Vagina (tissue), 2 donors: ENCODE results near the gene ALDH3A1. TPM values are rescaled to one million over a fixed set of nuclear protein-coding genes. Genes with fewer than 3 reads are reported as not detected.
A peak's percentile ranks its signal among the peaks of the same experiment; 100 is the strongest.

Experiments used
- DNase-seq, 2 donors: peaks; one replicate each; pipeline ENCODE4 v3.0.0-alpha.2; 2017; ENCODE audit errors: extremely low spot score in 2 of 2
- H3K27ac ChIP-seq: fragments of 200-600 bp; sonication (generic); one replicate; pipeline ENCODE4 v1.5.1; 2019
- H3K27me3 ChIP-seq: fragments of 200-600 bp; sonication (generic); one replicate; pipeline ENCODE4 v1.5.1; 2019
- H3K36me3 ChIP-seq, 2 donors: fragments of 200-600 bp; sonication (generic); one replicate each; pipeline ENCODE4 v1.5.1; 2017 to 2019
- H3K4me1 ChIP-seq: fragments of 200-600 bp; sonication (generic); one replicate; pipeline ENCODE4 v1.5.1; 2019
- H3K4me3 ChIP-seq, 2 donors: fragments of 200-600 bp; sonication (generic); 1 replicate in 1 of 2; 2 replicates in 1 of 2; pipeline ENCODE4 v1.5.1; 2016 to 2019
- H3K9me3 ChIP-seq: fragments of 200-600 bp; sonication (generic); one replicate; pipeline ENCODE4 v1.5.1; 2019
- POLR2A ChIP-seq, 2 donors: fragments of 450-650 bp; IDR thresholded peaks; one replicate each; pipeline ENCODE4 v1.6.1; 2017; ENCODE audit warnings: antibody characterized with exemption in 2 of 2, mild to moderate bottlenecking in 2 of 2, moderate library complexity in 2 of 2
- POLR2AphosphoS5 ChIP-seq, 2 donors: sonication (generic); formaldehyde crosslinking; IDR thresholded peaks; one replicate each; pipeline ENCODE4 v1.9.0; 2017; ENCODE audit warnings: antibody characterized with exemption in 2 of 2, mild to moderate bottlenecking in 2 of 2, low read depth in 1 of 2; ENCODE audit not compliant: insufficient read depth in 1 of 2
- intact Hi-C: fragments of 100-400 bp; cut with DNase I; formaldehyde crosslinking; loops from one replicate; pipeline ENCODE4 v1.15.1; 2023
- total RNA-seq: library from RNA; depleted of rRNA; stranded (reverse); fragments of >200 nt; gene quantifications from one replicate; pipeline ENCODE4 v1.2.3, GENCODE V29; 2016
- TF ChIP-seq, protein P1 (sequence below), 3 experiments: fragments of 450-650 bp in 2 of 3; fragments of 200-600 bp in 1 of 3; sonication (generic) in 1 of 3; IDR thresholded peaks; one replicate each; pipeline ENCODE4 v1.5.1; 2017 to 2019; ENCODE audit warnings: antibody characterized with exemption in 3 of 3, mild to moderate bottlenecking in 2 of 3, moderate library complexity in 2 of 3

Gene ALDH3A1
- total RNA-seq, 1 donor from 2014 or later: 14.2 TPM

GRCh38 chr17:19771971-19772630, 24.0 kb upstream of the ALDH3A1 start:
- DNase-seq: no peak
- Histone ChIP-seq H3K4me1 (peaks cover 23% of the 10 kb centered on the region), H3K27ac (no peak overlapping the region), H3K27me3 (no peaks in the 10 kb centered on the region), H3K36me3 (peaks cover 6 to 22% of the 10 kb centered on the region in 2 donors), H3K4me3 (no peak overlapping the region), H3K9me3 (no peaks in the 10 kb centered on the region)
- intact Hi-C loops: no loop called here
- TF ChIP-seq, protein P1, sequence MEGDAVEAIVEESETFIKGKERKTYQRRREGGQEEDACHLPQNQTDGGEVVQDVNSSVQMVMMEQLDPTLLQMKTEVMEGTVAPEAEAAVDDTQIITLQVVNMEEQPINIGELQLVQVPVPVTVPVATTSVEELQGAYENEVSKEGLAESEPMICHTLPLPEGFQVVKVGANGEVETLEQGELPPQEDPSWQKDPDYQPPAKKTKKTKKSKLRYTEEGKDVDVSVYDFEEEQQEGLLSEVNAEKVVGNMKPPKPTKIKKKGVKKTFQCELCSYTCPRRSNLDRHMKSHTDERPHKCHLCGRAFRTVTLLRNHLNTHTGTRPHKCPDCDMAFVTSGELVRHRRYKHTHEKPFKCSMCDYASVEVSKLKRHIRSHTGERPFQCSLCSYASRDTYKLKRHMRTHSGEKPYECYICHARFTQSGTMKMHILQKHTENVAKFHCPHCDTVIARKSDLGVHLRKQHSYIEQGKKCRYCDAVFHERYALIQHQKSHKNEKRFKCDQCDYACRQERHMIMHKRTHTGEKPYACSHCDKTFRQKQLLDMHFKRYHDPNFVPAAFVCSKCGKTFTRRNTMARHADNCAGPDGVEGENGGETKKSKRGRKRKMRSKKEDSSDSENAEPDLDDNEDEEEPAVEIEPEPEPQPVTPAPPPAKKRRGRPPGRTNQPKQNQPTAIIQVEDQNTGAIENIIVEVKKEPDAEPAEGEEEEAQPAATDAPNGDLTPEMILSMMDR (IDR thresholded peaks at IDR 0.05): no peak
- no peak for TF ChIP-seq POLR2AphosphoS5 (IDR thresholded peaks at IDR 0.05; ENCODE audit: insufficient read depth in 1 of 2, low read depth in 1 of 2)
- TF ChIP-seq POLR2A (IDR thresholded peaks at IDR 0.05): no peak

GRCh38 chr17:19770985-19771735, 23.1 kb upstream of the ALDH3A1 start:
- Histone ChIP-seq H3K27me3 (no peaks in the 10 kb centered on the region), H3K4me3 (no peak overlapping the region), H3K9me3 (no peaks in the 10 kb centered on the region), H3K27ac (peak overlapping the region; percentile 69), H3K36me3 (peaks cover 6 to 12% of the 10 kb centered on the region in 2 donors), H3K4me1 (peaks cover 32% of the 10 kb centered on the region)
- TF ChIP-seq POLR2AphosphoS5 (IDR thresholded peaks at IDR 0.05; ENCODE audit: insufficient read depth in 1 of 2, low read depth in 1 of 2): no peak
- TF ChIP-seq, protein P1 (IDR thresholded peaks at IDR 0.05): no peak
- no peak for TF ChIP-seq POLR2A (IDR thresholded peaks at IDR 0.05)
- intact Hi-C loops: no loop called here
- peak in 1 of 2 donors; percentile 84 for DNase-seq

DNA sequence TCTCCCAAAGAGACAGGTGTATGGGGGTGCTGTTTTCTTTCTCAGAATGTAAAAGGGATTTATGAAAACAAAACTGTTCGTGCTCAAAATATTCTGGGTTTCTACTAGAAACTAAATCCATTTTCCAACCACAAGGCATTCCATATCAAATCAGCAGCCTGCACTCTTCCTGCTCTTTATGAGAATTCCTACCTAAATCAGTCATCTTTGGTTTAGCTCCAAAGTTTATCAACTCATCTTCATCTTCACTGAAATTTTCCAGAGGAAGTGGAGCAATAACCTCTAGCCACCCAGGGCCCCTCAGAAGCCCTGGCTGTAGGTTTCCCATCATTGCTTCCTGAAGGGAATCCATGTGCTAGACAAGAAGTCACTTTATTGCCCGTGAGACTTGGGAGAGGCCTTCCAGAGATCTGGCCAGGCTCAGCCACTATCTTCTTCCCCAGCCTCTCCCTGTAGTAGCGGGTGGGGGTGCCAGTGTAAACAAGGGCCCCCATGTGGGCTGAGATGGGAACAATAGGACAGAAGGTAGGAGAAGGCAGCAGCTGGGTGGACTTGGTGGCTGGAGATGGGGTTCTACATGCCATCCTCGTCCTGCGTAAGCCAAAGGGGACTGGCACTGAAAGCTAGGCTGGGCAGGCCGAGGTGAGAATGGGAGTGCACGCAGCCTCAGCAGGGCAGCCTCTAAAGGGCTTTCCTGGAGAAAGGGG, 22.0 kb upstream of the ALDH3A1 start:
- TF ChIP-seq, protein P1 (IDR thresholded peaks at IDR 0.05): no peak
- TF ChIP-seq POLR2AphosphoS5 (IDR thresholded peaks at IDR 0.05; ENCODE audit: insufficient read depth in 1 of 2, low read depth in 1 of 2) (peak; percentile 34 to 46), POLR2A (IDR thresholded peaks at IDR 0.05) (no peak)
- Histone ChIP-seq H3K4me1 (peaks cover 35% of the 10 kb centered on the region), H3K27me3 (no peaks in the 10 kb centered on the region), H3K9me3 (no peaks in the 10 kb centered on the region), H3K4me3 (no peak overlapping the region), H3K36me3 (peaks cover 0 to 4% of the 10 kb centered on the region in 2 donors), H3K27ac (peak overlapping the region; percentile 69)
- intact Hi-C loops: loop anchor here (10.0 kb wide), 2 partner anchors 115 to 405 kb away; partner anchors contain the start of gene B9D1
- peak in 1 of 2 donors; percentile 86 for DNase-seq

DNA sequence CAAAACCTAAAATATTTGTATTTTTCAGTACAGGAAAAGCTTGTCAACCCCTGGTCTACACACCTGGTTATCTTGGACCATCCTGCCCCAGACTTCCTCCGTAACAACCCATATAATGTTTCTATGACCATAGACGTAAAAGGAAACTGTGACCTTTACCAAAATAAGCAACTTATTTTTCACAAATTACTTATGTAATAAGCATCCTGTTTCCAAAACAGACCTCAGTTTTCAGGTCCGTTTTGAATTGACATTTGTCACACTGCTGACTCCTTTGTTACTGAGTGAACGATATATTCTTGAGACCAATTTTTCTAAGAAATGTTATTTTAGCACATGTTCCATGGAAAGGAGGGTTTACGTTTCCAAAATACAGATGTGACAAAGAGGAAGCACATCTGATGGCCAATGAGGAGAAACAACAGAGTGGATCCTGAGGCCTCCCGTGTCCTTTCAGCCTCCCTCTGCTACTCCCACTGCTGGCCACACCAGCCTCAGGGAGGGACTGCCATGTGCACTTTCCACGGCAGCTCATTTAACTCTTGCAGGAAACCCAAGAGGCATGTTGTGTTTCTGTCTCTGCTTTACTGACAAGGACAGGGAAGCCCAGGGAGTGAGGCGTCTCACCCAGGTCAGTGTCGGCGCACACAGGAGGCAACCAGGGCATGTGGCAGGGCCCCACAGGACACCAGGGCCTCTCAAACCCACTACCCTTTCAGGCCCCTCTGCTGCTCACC, 20.1 kb upstream of the ALDH3A1 start:
- H3K4me3 ChIP-seq: no peak overlapping the region
- H3K4me1 ChIP-seq: peaks cover 35% of the 10 kb centered on the region
- no peaks in the 10 kb centered on the region for H3K27me3 ChIP-seq
- DNase-seq: no peak
- H3K27ac ChIP-seq: peak overlapping the region; percentile 56
- H3K9me3 ChIP-seq: no peaks in the 10 kb centered on the region
- intact Hi-C loops: loop anchor here (10.0 kb wide), 2 partner anchors 113 to 403 kb away; partner anchors contain the start of gene B9D1
- TF ChIP-seq, protein P1 (IDR thresholded peaks at IDR 0.05): no peak
- no peaks in the 10 kb centered on the region for H3K36me3 ChIP-seq
